ENCODE results near the gene MAG.

Gene MAG

DNA sequence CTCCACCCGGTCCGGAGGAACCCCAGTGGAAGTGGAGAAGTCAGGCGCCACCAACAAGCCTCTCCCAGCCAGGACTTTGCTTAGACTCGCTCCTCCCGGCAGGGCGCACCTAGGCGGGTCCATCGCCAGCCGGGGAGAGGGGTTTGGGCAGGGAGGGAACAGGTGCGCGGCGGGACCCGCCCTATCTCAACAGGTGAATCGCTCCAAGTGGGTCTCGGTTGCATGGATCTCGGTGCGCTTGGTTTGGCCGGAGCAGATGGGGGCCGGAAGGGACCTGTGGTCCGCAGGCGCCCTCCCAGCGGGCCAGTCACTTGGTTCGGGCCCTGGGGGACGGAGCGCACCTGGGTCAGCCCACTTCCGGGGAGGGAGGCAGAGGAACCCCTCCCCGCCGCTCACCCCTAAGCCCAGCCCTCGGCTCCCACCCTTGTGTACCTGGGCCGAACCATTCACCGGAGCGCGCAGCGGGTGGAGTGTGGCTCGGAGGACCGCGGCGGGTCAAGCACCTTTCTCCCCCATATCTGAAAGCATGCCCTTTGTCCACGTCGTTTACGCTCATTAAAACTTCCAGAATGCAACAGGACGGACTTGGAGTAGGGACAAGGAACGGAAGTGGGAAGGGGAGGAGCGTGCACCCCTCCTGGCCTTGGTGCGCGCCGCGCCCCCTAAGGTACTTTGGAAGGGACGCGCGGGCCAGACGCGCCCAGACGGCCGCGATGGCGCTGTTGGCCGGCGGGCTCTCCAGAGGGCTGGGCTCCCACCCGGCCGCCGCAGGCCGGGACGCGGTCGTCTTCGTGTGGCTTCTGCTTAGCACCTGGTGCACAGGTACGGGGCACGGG is 43.4 kb upstream of the MAG start, which contains the start of gene LSR:
Gene LSR (plus strand): TSS at position 693 of the 836 bp plus-strand sequence. CDS start 21 bp downstream, at position 714.
- no peak within 1 kb of the TSS for H3K4ac ChIP-seq (ENCODE audit: low read depth in 1 of 2, low read length in 2 of 2)
- no peak within 1 kb of the TSS for H2BK15ac ChIP-seq (ENCODE audit: low read depth, poor library complexity, severe bottlenecking)
- H3K27me3 ChIP-seq (ENCODE audit: control insufficient read depth in 1 of 2, insufficient read depth in 1 of 2, low read length in 2 of 2), result peaks cover 45 to 63% of the 10 kb centered on the region in 2 experiments
- no peak within 1 kb of the TSS for H4K91ac ChIP-seq (ENCODE audit: low read length)
- no peak for DNase-seq
- no peaks in the 10 kb centered on the region for H3K36me3 ChIP-seq (ENCODE audit: control insufficient read depth in 1 of 2, insufficient read depth in 2 of 2, low read depth in 1 of 2, low read length in 2 of 2)
- no peak within 1 kb of the TSS for H2BK12ac ChIP-seq (ENCODE audit: low read length in 2 of 2)
- H3K23ac ChIP-seq (ENCODE audit: low read length in 2 of 2), result peak within 1 kb of the TSS in 1 of 2 experiments; percentile 10
- H2BK5ac ChIP-seq (ENCODE audit: low read depth, low read length, poor library complexity, severe bottlenecking), result no peak within 1 kb of the TSS
- H3K4me3 ChIP-seq (ENCODE audit: insufficient read depth in 1 of 2, low read depth in 1 of 2, low read length in 2 of 2), result peak within 1 kb of the TSS in 1 of 2 experiments; percentile 49
- no peak within 1 kb of the TSS for H3K27ac ChIP-seq (ENCODE audit: low read length, poor library complexity, severe bottlenecking)
- peak within 1 kb of the TSS; percentile 11 for H3K4me2 ChIP-seq (ENCODE audit: low read length, poor library complexity, severe bottlenecking)
- H3K14ac ChIP-seq (ENCODE audit: low read length in 2 of 2), result no peak within 1 kb of the TSS
- no peaks in the 10 kb centered on the region for H3K79me1 ChIP-seq (replicated peaks; ENCODE audit: low read length, poor library complexity, severe bottlenecking)
- peaks cover 10% of the 10 kb centered on the region for H3K9me3 ChIP-seq (ENCODE audit: control insufficient read depth, low read length)
- H2AFZ ChIP-seq (ENCODE audit: low read depth, low read length), result no peak within 1 kb of the TSS
- no peak within 1 kb of the TSS for H3K18ac ChIP-seq (ENCODE audit: low read depth in 1 of 2, low read length in 2 of 2)
- WGBS, result under 1% methylated on average over 65 of the region's 69 CpGs
- no peak within 1 kb of the TSS for H2BK120ac ChIP-seq (ENCODE audit: low read depth, low read length)
- H4K8ac ChIP-seq (ENCODE audit: low read length), result no peak within 1 kb of the TSS
- H3K9ac ChIP-seq (ENCODE audit: low read length), result no peak within 1 kb of the TSS
- peaks cover 17% of the 10 kb centered on the region for H3K4me1 ChIP-seq (ENCODE audit: control insufficient read depth, insufficient read depth, low read depth, low read length)
- no peak within 1 kb of the TSS for H2AK5ac ChIP-seq (ENCODE audit: low read length, severe bottlenecking)

DNA sequence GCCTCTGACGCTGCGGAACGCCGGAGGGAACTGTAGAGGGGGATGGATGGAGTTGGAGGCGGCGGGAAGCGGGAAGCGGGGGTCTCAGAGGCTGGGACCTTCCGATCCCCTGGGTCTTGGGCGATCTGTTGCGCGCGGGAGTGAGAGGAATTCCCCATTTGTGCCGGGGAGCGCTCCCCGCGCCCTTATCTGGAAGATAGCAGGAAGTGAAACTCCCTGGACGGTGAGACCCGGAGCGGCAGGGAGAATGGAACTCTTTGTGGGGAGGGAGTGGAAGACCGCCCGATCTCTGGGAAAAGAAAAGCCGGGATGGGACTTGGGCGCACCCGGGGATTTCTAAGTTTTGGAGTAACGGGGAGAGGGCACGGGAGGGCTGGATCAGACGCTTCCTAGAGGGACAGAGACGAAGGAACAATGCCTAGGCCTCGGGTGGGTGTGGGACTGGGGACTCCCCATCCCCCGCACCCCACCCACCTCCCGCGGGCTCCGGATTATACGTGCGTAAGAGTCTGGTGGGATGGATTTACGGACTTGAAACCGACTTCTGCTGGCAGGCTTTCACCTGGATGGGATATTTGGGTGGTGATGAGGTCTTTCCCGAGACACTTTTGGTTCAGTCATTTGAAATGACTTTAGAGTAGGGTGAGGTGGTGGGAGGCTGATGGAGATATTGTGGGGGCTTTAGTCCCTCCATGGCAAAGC is 42.7 kb upstream of the MAG start:
- H3K4me3 ChIP-seq (ENCODE audit: insufficient read depth in 1 of 2, low read depth in 1 of 2, low read length in 2 of 2), result no peak overlapping the region
- H4K8ac ChIP-seq (ENCODE audit: low read length), result no peak overlapping the region
- H3K79me1 ChIP-seq (replicated peaks; ENCODE audit: low read length, poor library complexity, severe bottlenecking), result no peaks in the 10 kb centered on the region
- no peak overlapping the region for H3K23ac ChIP-seq (ENCODE audit: low read length in 2 of 2)
- H3K18ac ChIP-seq (ENCODE audit: low read depth in 1 of 2, low read length in 2 of 2), result no peak overlapping the region
- H4K91ac ChIP-seq (ENCODE audit: low read length), result no peak overlapping the region
- no peak for DNase-seq
- peaks cover 45 to 63% of the 10 kb centered on the region in 2 experiments for H3K27me3 ChIP-seq (ENCODE audit: control insufficient read depth in 1 of 2, insufficient read depth in 1 of 2, low read length in 2 of 2)
- H2AFZ ChIP-seq (ENCODE audit: low read depth, low read length), result no peak overlapping the region
- no peaks in the 10 kb centered on the region for H3K36me3 ChIP-seq (ENCODE audit: control insufficient read depth in 1 of 2, insufficient read depth in 2 of 2, low read depth in 1 of 2, low read length in 2 of 2)
- H2BK12ac ChIP-seq (ENCODE audit: low read length in 2 of 2), result no peak overlapping the region
- peaks cover 19% of the 10 kb centered on the region for H3K4me1 ChIP-seq (ENCODE audit: control insufficient read depth, insufficient read depth, low read depth, low read length)
- peak overlapping the region; percentile 11 for H3K4me2 ChIP-seq (ENCODE audit: low read length, poor library complexity, severe bottlenecking)
- H2BK120ac ChIP-seq (ENCODE audit: low read depth, low read length), result no peak overlapping the region
- H2AK5ac ChIP-seq (ENCODE audit: low read length, severe bottlenecking), result no peak overlapping the region
- no peak overlapping the region for H2BK15ac ChIP-seq (ENCODE audit: low read depth, poor library complexity, severe bottlenecking)
- H3K27ac ChIP-seq (ENCODE audit: low read length, poor library complexity, severe bottlenecking), result no peak overlapping the region
- peaks cover 10% of the 10 kb centered on the region for H3K9me3 ChIP-seq (ENCODE audit: control insufficient read depth, low read length)
- H3K14ac ChIP-seq (ENCODE audit: low read length in 2 of 2), result no peak overlapping the region
- no peak overlapping the region for H3K4ac ChIP-seq (ENCODE audit: low read depth in 1 of 2, low read length in 2 of 2)
- WGBS, result 4% methylated on average over 28 of the region's 39 CpGs
- no peak overlapping the region for H3K9ac ChIP-seq (ENCODE audit: low read length)
- H2BK5ac ChIP-seq (ENCODE audit: low read depth, low read length, poor library complexity, severe bottlenecking), result no peak overlapping the region

DNA sequence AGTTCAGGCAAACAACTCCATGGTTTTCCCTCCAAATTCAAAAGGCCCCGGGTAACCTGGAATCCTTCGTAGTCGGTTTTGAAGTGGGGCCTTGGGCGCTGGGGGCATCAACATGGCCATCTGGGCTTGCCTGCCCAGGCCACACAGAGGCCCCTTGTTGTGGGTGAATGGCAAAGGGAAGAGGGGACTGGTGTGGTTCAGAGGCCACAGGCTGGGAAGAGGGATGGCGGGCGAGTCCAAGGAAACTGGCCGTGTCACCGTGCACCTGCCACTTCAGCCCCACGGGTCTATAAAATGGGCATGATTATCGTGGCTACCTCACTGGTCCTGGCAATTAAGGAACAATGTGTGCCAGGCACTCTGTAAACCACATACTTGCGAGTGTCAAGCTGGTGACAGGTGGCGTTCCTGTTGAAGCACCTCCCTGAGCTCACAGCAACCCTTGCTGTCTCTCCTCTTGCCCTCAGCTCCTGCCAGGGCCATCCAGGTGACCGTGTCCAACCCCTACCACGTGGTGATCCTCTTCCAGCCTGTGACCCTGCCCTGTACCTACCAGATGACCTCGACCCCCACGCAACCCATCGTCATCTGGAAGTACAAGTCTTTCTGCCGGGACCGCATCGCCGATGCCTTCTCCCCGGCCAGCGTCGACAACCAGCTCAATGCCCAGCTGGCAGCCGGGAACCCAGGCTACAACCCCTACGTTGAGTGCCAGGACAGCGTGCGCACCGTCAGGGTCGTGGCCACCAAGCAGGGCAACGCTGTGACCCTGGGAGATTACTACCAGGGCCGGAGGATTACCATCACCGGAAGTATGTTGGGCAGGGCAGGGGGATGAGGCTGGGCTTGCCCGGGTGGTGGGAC is 41.9 kb upstream of the MAG start:
- 87% methylated on average over 34 of the region's 34 CpGs for WGBS
- no peak overlapping the region for H2AK5ac ChIP-seq (ENCODE audit: low read length, severe bottlenecking)

More for the DNA sequence above, 41.9 kb upstream of the MAG start:
- no peaks in the 10 kb centered on the region for H3K36me3 ChIP-seq (ENCODE audit: control insufficient read depth in 1 of 2, insufficient read depth in 2 of 2, low read depth in 1 of 2, low read length in 2 of 2)
- no peak overlapping the region for H4K91ac ChIP-seq (ENCODE audit: low read length)
- H2AFZ ChIP-seq (ENCODE audit: low read depth, low read length), result no peak overlapping the region
- no peak overlapping the region for H2BK15ac ChIP-seq (ENCODE audit: low read depth, poor library complexity, severe bottlenecking)
- H3K18ac ChIP-seq (ENCODE audit: low read depth in 1 of 2, low read length in 2 of 2), result no peak overlapping the region
- H2BK12ac ChIP-seq (ENCODE audit: low read length in 2 of 2), result no peak overlapping the region
- DNase-seq, result no peak
- H2BK120ac ChIP-seq (ENCODE audit: low read depth, low read length), result no peak overlapping the region
- peak overlapping the region in 1 of 2 experiments; percentile 9 for H3K14ac ChIP-seq (ENCODE audit: low read length in 2 of 2)
- no peak overlapping the region for H3K23ac ChIP-seq (ENCODE audit: low read length in 2 of 2)
- peaks cover 4% of the 10 kb centered on the region for H3K9me3 ChIP-seq (ENCODE audit: control insufficient read depth, low read length)
- H3K27me3 ChIP-seq (ENCODE audit: control insufficient read depth in 1 of 2, insufficient read depth in 1 of 2, low read length in 2 of 2), result peaks cover 45 to 67% of the 10 kb centered on the region in 2 experiments
- no peak overlapping the region for H2BK5ac ChIP-seq (ENCODE audit: low read depth, low read length, poor library complexity, severe bottlenecking)
- no peak overlapping the region for H3K27ac ChIP-seq (ENCODE audit: low read length, poor library complexity, severe bottlenecking)
- no peak overlapping the region for H4K8ac ChIP-seq (ENCODE audit: low read length)
- H3K4ac ChIP-seq (ENCODE audit: low read depth in 1 of 2, low read length in 2 of 2), result no peak overlapping the region
- H3K4me1 ChIP-seq (ENCODE audit: control insufficient read depth, insufficient read depth, low read depth, low read length), result peaks cover 19% of the 10 kb centered on the region
- H3K9ac ChIP-seq (ENCODE audit: low read length), result no peak overlapping the region
- H3K4me3 ChIP-seq (ENCODE audit: insufficient read depth in 1 of 2, low read depth in 1 of 2, low read length in 2 of 2), result no peak overlapping the region
- H3K79me1 ChIP-seq (replicated peaks; ENCODE audit: low read length, poor library complexity, severe bottlenecking), result no peaks in the 10 kb centered on the region
- no peak overlapping the region for H3K4me2 ChIP-seq (ENCODE audit: low read length, poor library complexity, severe bottlenecking)

Data from mesenchymal stem cell (in vitro differentiated cells and primary cell).